HG03460 (cell line): ENCODE results near the gene SLC29A3.

Source experiments
- ATAC-seq: cut with Tn5 transposase; IDR thresholded peaks from one replicate; pipeline ENCODE4 v1.9.1; 2021; ENCODE audit not compliant: unreplicated experiment

SLC29A3 gene

GRCh38 chr10:71319800-71320392 lies 837 bp downstream of the SLC29A3 start:
- no peak for ATAC-seq

GRCh38 chr10:71320592-71320991 lies 1.5 kb downstream of the SLC29A3 start:
- ATAC-seq = no peak

GRCh38 chr10:71321386-71321785 lies 2.3 kb downstream of the SLC29A3 start:
- ATAC-seq = no peak

- ATAC-seq = no peak
These were observed 4.3 kb downstream of the SLC29A3 start for GRCh38 chr10:71323407-71323806.

GRCh38 chr10:71324743-71325142 lies 5.7 kb downstream of the SLC29A3 start:
- ATAC-seq = no peak

GRCh38 chr10:71325267-71325666 lies 6.2 kb downstream of the SLC29A3 start:
- ATAC-seq = no peak

- no peak for ATAC-seq
These were observed 7.4 kb downstream of the SLC29A3 start for GRCh38 chr10:71326464-71326881.

GRCh38 chr10:71330789-71331404 lies 11.8 kb downstream of the SLC29A3 start:
- ATAC-seq = no peak

GRCh38 chr10:71331736-71332135 lies 12.7 kb downstream of the SLC29A3 start:
- ATAC-seq = no peak

- ATAC-seq = no peak
These were observed 13.4 kb downstream of the SLC29A3 start for GRCh38 chr10:71332466-71332865.

- ATAC-seq = no peak
These were observed 14.2 kb downstream of the SLC29A3 start for GRCh38 chr10:71333129-71333887.

GRCh38 chr10:71334221-71334791 lies 15.2 kb downstream of the SLC29A3 start:
- ATAC-seq = no peak

GRCh38 chr10:71335173-71335708 lies 16.2 kb downstream of the SLC29A3 start:
- ATAC-seq = no peak

- ATAC-seq = no peak
These were observed 17.6 kb downstream of the SLC29A3 start for GRCh38 chr10:71336632-71337031.

GRCh38 chr10:71337219-71337701 lies 18.2 kb downstream of the SLC29A3 start:
- ATAC-seq = no peak

- ATAC-seq = no peak
These were observed 19.9 kb downstream of the SLC29A3 start for GRCh38 chr10:71338728-71339495.

GRCh38 chr10:71339796-71340589 lies 20.9 kb downstream of the SLC29A3 start:
- no peak for ATAC-seq

GRCh38 chr10:71342573-71343391 lies 23.7 kb downstream of the SLC29A3 start:
- ATAC-seq = no peak

- ATAC-seq = no peak
These were observed 24.3 kb downstream of the SLC29A3 start for GRCh38 chr10:71343392-71343773.
